Measurements from ENCODE around the gene CASTOR1. TPM values are rescaled to one million over a fixed set of nuclear protein-coding genes. Genes with fewer than 3 reads are reported as not detected.

The CASTOR1 gene
- total and polyA plus RNA-seq, 11 donors: 3.8 to 16.6 (median 7.1) TPM

GRCh38 chr22:30293026-30293425 lies 3.7 kb upstream of the CASTOR1 start:
- peak overlapping the region in 2 of 12 donors; percentile 95 to 97 for H3K27ac ChIP-seq
- H3K4me3 ChIP-seq: no peak overlapping the region
- peaks cover 0 to 68% (median 54%) of the 10 kb centered on the region in 9 donors for H3K36me3 ChIP-seq
- H3K4me1 ChIP-seq: peaks cover 12 to 46% (median 34%) of the 10 kb centered on the region in 12 donors
- DNase-seq: no peak
- H3K9me3 ChIP-seq: no peaks in the 10 kb centered on the region
- 92 to 97% (median 93%) methylated on average over 7 of the region's 7 CpGs for WGBS, 4 donors
- TF ChIP-seq POLR2A (IDR thresholded peaks at IDR 0.05): no peak
- TF ChIP-seq, protein P1, sequence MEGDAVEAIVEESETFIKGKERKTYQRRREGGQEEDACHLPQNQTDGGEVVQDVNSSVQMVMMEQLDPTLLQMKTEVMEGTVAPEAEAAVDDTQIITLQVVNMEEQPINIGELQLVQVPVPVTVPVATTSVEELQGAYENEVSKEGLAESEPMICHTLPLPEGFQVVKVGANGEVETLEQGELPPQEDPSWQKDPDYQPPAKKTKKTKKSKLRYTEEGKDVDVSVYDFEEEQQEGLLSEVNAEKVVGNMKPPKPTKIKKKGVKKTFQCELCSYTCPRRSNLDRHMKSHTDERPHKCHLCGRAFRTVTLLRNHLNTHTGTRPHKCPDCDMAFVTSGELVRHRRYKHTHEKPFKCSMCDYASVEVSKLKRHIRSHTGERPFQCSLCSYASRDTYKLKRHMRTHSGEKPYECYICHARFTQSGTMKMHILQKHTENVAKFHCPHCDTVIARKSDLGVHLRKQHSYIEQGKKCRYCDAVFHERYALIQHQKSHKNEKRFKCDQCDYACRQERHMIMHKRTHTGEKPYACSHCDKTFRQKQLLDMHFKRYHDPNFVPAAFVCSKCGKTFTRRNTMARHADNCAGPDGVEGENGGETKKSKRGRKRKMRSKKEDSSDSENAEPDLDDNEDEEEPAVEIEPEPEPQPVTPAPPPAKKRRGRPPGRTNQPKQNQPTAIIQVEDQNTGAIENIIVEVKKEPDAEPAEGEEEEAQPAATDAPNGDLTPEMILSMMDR (IDR thresholded peaks at IDR 0.05): no peak
- no peak for ATAC-seq
- intact Hi-C loops (cut with DNase I): loop anchor here in 2 of 10 donors (5.0 kb wide), 2 partner anchors 34 to 49 kb away; partner anchors contain the start of gene TBC1D10A (in 1 of the 2)
- H3K27me3 ChIP-seq: no peaks in the 10 kb centered on the region

DNA sequence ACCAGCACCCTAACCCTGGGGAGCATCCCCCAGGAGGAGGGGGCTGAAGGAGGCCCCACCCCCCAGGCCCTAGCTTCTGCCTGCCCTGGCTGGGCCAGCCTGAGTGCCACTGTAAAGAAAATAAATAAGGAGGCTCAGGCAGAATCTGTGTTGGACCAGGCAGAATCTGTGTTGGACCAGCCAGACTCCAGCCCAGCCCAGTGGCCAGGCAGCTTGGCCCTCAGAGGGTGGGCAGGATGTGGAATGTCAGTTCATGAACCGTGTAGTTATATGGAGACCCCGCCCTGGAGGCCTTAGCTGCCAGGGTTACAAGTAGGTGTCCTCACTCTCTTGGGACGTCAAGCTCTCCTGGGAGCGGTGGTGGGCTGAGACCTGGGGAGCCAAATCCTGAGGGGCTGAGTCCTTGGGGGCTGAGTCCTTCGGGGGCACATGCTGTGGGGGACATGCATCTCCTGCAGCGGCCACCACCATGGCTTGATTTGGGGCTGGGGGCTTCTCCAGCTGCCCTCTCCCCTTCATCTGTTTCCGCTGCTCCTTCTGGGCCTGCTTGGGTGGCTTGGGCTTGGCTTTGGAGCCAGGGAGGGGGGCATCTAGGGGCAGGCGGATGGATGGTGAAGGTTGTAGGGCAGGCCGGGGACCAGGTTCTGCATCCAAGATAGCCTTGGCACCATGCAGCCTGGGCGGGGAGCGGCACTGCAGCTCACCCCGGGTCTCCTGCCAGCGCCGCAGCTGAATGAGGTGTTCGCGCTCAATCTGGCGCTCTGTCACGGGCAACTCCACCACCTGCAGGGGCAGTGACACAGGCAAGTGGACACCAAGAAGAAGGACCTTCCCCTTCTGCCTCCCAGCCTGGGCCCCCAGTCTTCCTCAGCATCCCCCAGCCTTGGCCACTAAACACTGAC lies 3.0 kb upstream of the CASTOR1 start:
- peak in 1 of 5 donors; percentile 15 for DNase-seq
- Histone ChIP-seq H3K27me3 (no peaks in the 10 kb centered on the region), H3K4me3 (no peak overlapping the region), H3K27ac (peak overlapping the region; percentile 84 to 98 (median 95)), H3K36me3 (peaks cover 0 to 61% (median 47%) of the 10 kb centered on the region in 9 donors), H3K9me3 (no peaks in the 10 kb centered on the region), H3K4me1 (peaks cover 12 to 44% (median 37%) of the 10 kb centered on the region in 12 donors)
- TF ChIP-seq POLR2A (IDR thresholded peaks at IDR 0.05): no peak
- TF ChIP-seq, protein P1 (IDR thresholded peaks at IDR 0.05): no peak
- ATAC-seq: no peak
- WGBS, 4 donors: 83 to 93% (median 91%) methylated on average over 12 to 18 of the region's 18 CpGs
- intact Hi-C loops (cut with DNase I): loop anchor here in 2 of 10 donors (5.0 kb wide), 2 partner anchors 35 to 50 kb away; partner anchors contain the start of gene TBC1D10A (in 1 of the 2)

DNA sequence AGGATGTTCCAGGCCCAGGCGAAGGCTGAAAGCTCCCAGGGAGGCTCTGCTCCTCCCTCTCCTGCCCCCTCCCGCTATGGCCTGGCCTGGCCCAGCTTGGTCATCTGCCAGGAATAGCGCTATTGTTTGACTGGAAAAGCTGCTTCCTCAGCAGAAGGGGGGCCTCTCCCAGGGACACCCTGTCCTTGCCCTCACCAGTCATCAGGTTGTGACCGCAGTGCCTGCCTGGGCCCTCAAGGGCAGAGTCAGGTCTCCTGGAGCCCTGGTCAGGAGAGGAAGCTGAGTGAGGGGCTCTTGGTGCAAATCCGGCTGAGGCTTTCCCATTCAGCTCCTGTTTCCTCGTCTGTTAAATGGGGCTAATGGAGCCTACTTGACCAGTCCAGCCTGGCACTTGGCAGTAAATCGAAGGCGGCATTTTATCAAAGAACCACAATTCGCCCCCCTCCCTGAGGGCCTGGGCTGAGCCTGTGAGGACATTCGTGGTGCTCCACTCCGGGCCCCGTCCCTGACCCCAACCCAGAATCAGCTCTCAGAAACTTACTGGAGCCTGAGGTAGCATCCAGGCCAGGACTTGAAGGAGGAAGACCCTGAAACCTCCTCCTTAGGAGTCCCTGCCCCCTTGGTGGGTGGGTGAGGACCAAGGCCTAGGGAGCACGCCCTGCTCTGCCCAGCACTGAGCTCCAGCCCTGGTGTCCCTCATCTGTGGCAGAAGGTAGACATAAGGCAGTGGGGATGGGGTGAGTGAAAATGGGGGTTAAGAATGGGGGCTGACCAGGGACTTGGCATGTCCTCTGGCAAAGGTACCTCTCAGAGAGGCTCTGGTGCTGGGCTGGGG lies 2.0 kb upstream of the CASTOR1 start:
- Histone ChIP-seq H3K27me3 (no peaks in the 10 kb centered on the region), H3K36me3 (peaks cover 0 to 53% (median 38%) of the 10 kb centered on the region in 9 donors), H3K4me1 (peaks cover 12 to 45% (median 37%) of the 10 kb centered on the region in 12 donors), H3K9me3 (no peaks in the 10 kb centered on the region), H3K27ac (peak overlapping the region; percentile 84 to 98 (median 95)), H3K4me3 (no peak overlapping the region)
- ATAC-seq (peak; percentile 35 to 62 (median 50)), DNase-seq (peak; percentile 89 to 95 (median 92))
- intact Hi-C loops (cut with DNase I): loop anchor here in 4 of 10 donors (1.0 to 5.0 kb wide), 4 partner anchors 14 to 51 kb away; partner anchors contain the start of gene TBC1D10A (in 1 of the 4)
- 46 to 68% (median 57%) methylated on average over 10 to 13 of the region's 13 CpGs for WGBS, 4 donors
- peak in 1 of 2 donors; percentile 57 for TF ChIP-seq POLR2A (IDR thresholded peaks at IDR 0.05)
- TF ChIP-seq, protein P1 (IDR thresholded peaks at IDR 0.05): no peak

Data from heart left ventricle (tissue), 16 donors.